Ramos (cell line): ENCODE results near the gene B3GAT1.

Source experiments
- in situ Hi-C: fragments of 300-500 bp; cut with MboI; formaldehyde crosslinking; loops from one replicate; pipeline ENCODE4 v1.14.3; 2022; ENCODE audit warnings: low sequenced_read_pairs; ENCODE audit not compliant: unreplicated experiment

Gene B3GAT1

GRCh38 chr11:134413043-134413825, 1.2 kb upstream of the B3GAT1 start:
- in situ Hi-C loops = no loop called here

DNA sequence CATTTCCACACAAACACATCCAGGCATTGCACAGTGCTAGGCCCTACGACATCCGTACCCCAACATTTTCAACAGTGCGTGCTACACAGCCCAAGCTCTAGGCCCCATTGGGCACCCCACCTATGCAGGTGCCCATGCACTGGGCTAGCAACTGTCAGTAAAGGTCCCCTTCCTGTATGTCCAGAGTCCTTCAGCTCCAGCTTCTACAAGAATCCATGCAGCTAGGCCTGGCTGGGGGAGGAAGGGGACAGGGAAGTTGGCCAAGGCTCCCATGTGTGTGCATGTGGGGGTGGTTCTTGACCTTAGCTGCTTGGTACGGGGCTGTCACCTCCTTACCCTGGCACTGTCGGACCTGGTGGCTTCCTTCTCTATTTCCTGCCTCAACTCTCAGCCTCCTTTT, 1.3 kb downstream of the B3GAT1 start:
- in situ Hi-C loops = no loop called here

DNA sequence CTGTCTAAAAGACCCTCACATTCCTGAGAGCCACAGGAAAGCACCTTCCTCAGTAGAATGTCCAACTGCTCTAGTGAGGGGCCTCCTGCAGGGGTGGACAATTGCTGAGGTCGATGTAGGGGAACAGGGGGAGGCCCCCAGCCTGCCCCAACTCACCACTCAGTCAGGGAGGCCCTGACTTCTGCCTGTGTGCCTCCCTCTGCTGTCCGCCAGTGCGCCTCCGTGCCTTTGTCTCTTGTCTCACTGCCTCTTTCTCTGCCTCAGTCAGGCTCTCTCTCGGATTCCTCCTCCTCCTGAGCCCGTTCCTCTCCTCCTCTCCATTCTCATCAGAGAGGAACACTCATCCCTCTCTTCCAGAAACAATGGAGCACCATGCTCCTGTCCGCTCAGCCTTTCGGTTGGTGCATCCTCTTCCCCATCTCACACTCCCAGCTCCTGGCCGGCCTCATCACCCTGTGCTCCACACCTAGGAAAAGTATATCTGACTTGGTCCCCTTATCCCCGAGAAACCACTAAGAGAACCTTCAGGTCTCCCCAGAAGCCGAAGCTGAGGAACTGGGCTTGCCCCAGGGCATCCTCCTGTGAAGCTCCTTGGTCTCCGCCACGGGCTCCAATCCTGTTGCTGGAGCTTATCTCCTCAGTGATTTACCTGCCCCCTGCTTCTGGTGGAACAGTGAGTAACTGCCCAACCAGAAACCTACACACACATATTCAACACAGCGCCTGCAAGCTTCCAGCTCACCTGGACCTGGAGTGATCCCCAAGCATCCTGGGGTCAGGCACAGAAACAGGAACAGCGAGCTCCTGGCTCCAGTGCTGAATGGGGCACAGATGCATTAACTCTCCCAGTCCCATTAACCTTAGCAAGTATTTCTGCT, 2.3 kb downstream of the B3GAT1 start:
- in situ Hi-C loops = no loop called here

- in situ Hi-C loops = no loop called here
Observed at GRCh38 chr11:134407923-134408322, 4.1 kb downstream of the B3GAT1 start.

GRCh38 chr11:134407321-134407828, 4.7 kb downstream of the B3GAT1 start:
- in situ Hi-C loops = no loop called here

DNA sequence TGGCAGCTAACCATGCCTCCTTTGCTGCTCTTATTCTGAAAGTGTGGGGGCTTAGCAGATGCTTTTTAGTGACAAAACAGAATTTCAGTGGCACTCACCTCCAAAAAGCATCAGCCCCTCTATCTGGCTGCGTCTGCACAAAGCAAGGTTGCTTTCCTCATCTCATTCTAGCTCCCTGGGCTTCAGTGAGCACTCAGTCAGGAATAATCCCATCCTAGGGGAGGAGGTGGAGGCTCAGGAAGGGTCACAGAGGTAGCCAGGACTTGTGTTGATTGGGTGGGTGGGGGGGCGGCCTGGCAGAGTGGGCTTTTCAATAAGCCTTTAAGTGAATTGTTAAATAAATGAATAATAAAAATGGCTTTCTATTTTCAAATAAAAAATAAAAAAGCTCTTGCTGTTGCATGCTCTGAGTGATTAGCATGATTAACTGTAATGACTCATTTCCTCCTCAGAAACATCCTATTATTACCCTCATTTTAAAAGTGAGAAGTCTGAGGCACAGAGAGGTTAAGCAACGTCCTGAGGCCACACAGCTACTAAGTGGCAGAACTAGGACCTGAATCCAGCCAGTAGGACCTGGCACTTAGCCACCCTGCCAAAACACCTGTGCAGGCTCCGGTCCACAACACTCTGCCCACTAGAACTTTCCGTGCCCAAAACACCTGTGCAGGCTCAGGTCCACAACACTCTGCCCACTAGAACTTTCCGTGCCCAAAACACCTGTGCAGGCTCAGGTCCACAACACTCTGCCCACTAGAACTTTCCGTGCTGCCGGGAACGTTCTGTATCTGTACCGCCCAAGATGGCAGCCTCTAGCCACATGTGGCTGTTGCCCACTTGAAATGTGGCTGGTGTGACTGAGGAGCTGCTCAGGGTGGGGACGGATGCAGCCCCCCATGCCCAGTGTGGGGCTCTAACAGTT, 5.5 kb downstream of the B3GAT1 start:
- in situ Hi-C loops = no loop called here

DNA sequence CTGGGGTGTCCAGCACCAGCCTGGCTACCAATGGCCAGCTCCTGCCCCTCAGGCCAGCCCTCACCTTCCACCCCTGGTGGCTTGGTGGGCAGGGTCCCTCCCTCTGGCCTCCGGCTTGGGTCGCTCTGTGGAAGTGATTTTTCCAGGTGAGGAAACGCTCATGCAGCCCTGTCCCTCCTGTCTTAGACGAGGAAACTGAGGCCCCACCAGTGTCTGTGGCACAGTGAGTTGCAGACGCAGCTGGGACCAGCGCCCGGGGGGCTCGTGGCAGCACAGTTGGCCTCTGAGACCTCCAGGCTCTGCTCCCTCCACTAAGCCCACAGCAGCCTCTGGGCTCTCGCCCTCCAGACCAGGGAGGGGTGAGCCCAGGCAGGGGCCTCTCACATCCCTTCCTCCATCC, 6.2 kb downstream of the B3GAT1 start:
- in situ Hi-C loops = no loop called here

DNA sequence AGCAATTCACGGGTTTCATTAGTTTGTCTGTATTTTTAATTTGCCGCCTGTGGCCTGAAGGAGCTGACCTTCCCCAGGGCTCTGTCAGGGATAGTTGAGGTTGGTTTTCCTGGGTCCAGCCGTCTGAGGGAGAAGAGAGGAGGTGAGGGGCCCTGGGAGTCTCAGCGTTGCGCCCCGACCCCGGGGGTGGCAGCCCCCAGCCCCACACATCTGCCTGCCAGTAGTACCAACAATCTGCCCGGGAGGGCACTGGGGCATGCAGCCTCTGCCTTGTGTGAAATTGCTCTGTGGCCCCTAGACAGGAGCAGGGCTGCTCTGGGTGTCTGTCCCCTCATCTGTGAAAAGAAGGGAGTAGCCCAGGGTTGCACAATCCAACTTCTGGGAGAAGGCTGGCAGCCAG, 6.6 kb downstream of the B3GAT1 start:
- in situ Hi-C loops = no loop called here

DNA sequence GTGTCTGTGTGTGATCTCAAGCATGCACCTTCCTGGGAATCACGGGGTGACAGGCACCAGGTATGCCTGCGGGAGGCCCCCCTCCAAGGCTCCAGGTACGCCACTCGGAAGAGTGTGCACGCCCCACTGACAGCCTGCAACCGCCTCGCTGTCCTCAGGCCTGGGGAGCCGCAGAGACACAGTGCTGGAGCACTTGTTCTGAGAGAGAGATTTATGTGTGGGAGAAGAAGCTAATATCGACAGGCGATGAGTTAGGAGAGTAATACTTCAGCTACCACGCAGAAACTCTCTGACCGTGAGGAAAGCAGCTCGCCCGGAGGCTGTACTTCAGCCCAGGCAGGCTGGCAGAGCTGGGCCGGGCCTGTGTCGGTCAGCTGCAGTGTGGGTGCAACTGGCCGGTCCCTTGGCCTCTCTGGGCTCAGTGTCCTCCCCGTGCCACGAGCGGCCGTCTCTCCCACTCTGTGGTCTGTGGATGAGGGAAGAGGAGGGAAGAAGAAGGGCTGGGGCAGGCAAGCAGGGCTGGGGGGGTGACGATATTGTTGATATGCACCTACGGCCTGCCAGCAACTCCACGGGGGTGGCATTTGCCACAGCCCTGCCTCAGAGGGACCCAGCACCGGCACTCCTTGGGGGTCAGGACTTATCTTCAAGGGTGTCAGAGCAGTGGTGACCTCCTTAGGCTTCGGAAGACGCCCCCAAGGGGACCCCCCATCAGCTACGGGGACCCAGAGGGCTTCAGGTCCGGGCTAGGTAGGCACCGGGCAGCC, 7.3 kb downstream of the B3GAT1 start:
- in situ Hi-C loops = no loop called here

GRCh38 chr11:134402910-134403309, 9.1 kb downstream of the B3GAT1 start:
- in situ Hi-C loops = no loop called here

DNA sequence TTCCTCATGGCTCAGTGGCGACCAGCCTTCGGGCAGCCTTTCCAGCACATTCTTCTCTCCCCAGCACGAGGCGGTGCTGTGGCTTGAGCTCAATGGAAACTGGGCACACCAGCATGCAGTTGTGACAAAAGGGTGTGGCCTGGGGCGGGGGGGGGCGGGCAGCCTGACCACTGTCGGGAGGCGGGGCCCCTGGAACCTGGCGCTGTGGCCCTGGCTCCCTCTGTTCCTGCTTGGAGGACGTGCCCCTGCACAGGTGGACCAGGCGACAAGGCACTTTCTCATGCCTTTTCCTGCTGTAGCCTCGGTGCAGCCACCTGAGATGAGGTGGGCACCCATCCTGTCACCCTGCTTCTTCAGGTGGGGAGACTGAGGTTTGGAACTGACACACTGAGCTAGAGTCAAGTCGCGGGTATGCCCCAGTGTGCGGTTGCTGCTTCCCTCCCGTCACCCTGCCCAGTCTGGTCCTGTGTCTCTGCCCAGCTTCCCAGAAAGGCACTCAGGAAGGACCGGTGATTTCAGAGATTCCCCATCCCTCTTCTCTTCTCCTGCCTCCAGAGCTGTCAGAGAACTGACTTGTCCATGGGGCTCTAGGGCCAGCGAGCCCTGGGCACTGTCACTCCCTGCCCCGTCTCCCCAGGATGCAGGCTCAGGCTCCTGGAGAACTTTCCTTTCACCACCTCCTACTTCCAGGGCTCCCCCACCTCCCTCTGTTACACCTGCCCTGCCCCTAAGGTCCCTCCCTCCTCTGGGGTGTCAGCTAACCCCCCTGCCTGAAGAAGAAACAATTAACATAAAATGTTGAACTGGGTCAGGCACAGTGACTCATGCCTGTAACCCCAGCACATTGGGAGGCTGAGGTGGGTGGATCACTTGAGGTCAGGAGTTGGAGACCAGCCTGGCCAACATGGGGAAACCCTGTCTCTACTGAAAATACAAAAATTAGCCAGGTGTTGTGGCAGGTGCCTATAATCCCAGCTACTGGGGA, 9.9 kb downstream of the B3GAT1 start:
- in situ Hi-C loops = no loop called here

DNA sequence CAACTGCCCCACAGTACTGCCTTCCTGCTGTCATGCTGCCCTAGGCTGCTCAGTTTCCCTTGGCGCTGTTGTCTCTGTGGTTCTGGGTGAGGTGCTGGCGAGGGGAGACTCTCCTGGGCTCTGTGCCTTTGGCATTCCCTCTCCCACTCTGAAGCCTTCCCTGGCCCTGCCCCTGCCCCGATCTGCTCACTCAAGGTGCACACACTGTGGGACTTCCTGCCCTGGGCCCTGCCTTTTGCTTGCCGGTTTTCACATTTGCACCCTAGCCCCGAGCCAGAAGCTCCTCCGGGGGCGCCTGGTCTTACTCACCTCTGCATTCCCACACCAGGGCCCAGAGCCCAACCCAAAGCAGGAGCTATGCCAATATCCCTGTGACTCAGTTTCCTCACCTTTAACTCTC, 12.0 kb downstream of the B3GAT1 start:
- in situ Hi-C loops = no loop called here

DNA sequence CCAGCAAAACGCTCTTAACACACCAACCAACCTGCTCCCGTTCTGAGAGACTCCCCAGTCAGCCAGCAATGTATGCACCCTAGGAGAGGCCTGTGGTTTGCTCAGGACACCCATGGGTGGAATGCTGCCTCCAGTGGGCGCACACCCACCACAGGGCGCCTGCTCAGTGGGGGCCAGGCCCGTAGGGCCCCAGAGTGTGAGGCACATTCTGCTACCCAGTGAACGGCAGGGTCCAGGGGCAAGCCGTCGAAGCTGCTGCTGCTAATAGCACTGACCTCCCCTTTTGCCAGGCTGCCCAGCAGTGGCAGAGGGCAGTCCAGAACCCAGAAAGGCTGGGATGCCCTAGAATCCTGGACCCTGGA, 12.8 kb downstream of the B3GAT1 start:
- in situ Hi-C loops = no loop called here

- in situ Hi-C loops = no loop called here
Observed at GRCh38 chr11:134398644-134399292, 13.3 kb downstream of the B3GAT1 start.

GRCh38 chr11:134398079-134398444, 14.0 kb downstream of the B3GAT1 start:
- in situ Hi-C loops = no loop called here

- in situ Hi-C loops = no loop called here
Observed at GRCh38 chr11:134397304-134398078, 14.6 kb downstream of the B3GAT1 start.

DNA sequence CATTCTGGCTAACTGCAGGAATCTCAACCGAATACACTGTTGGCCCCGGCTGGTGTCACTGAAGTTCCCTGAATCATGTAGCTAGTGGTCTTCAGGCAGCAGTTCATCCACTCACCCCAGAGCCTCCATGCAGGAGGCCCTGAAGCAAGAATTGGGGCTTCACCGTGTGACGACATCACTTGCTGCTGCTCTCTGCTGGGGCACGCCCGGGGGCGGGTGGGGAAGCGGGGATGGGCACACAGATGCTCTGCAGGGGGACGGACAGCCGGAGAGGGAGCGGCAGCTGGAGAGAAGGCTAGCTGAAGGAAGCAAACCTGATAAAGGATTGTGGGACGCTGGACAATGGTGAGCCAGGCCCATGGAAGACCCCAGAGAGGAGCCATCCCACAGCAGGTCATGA, 17.0 kb downstream of the B3GAT1 start:
- in situ Hi-C loops = no loop called here
